ENCODE results near the gene SPI1. TPM values are rescaled to one million over a fixed set of nuclear protein-coding genes. Genes with fewer than 3 reads are reported as not detected.
A peak's percentile ranks its signal among the peaks of the same experiment; 100 is the strongest.

SPI1 gene
- total and polyA plus RNA-seq, 2 donors, result 5.2 to 21.0 TPM

- peaks cover 5% of the 10 kb centered on the region for H3K4me1 ChIP-seq (ENCODE audit: insufficient read depth)
- H3K36me3 ChIP-seq (ENCODE audit: insufficient read depth), result no peaks in the 10 kb centered on the region
- no peak overlapping the region for H3K4me3 ChIP-seq (ENCODE audit: low read depth, low read length)
- no peak for DNase-seq (ENCODE audit: extremely low spot score)
- no peak overlapping the region for H3K27ac ChIP-seq (ENCODE audit: low read depth)
- WGBS, result 79% methylated on average over 12 of the region's 12 CpGs
Measured at GRCh38 chr11:47410370-47411264, 32.3 kb upstream of the SPI1 start.

GRCh38 chr11:47409440-47410369 is 31.4 kb upstream of the SPI1 start:
- peak overlapping the region; percentile 76 for H3K27ac ChIP-seq (ENCODE audit: low read depth)
- WGBS, result 64% methylated on average over 31 of the region's 31 CpGs
- H3K36me3 ChIP-seq (ENCODE audit: insufficient read depth), result no peaks in the 10 kb centered on the region
- DNase-seq (ENCODE audit: extremely low spot score), result no peak
- peaks cover 3% of the 10 kb centered on the region for H3K4me1 ChIP-seq (ENCODE audit: insufficient read depth)
- peak overlapping the region; percentile 69 for H3K4me3 ChIP-seq (ENCODE audit: low read depth, low read length)

- WGBS, result 3% methylated on average over 49 of the region's 50 CpGs
- Histone ChIP-seq H3K4me1 (ENCODE audit: insufficient read depth) (peaks cover 3% of the 10 kb centered on the region), H3K27ac (ENCODE audit: low read depth) (peak overlapping the region; percentile 76), H3K4me3 (ENCODE audit: low read depth, low read length) (peak overlapping the region; percentile 69), H3K36me3 (ENCODE audit: insufficient read depth) (no peaks in the 10 kb centered on the region)
- peak; percentile 26 for DNase-seq (ENCODE audit: extremely low spot score)
Measured at GRCh38 chr11:47408598-47409439, 30.5 kb upstream of the SPI1 start.

GRCh38 chr11:47407746-47408590 is 29.6 kb upstream of the SPI1 start, which contains the start of gene SLC39A13:
TSS of gene SLC39A13 (plus strand) at chr11:47408590. CDS start at chr11:47410095, 1,505 bp downstream.
- no peaks in the 10 kb centered on the region for H3K36me3 ChIP-seq (ENCODE audit: insufficient read depth)
- H3K4me3 ChIP-seq (ENCODE audit: low read depth, low read length), result peak within 1 kb of the TSS; percentile 69
- 3% methylated on average over 70 of the region's 70 CpGs for WGBS
- peak; percentile 87 for DNase-seq (ENCODE audit: extremely low spot score)
- H3K4me1 ChIP-seq (ENCODE audit: insufficient read depth), result peaks cover 3% of the 10 kb centered on the region
- peak within 1 kb of the TSS; percentile 93 for H3K27ac ChIP-seq (ENCODE audit: low read depth)

- DNase-seq (ENCODE audit: extremely low spot score), result no peak
- peak overlapping the region; percentile 69 for H3K4me3 ChIP-seq (ENCODE audit: low read depth, low read length)
- peak overlapping the region; percentile 93 for H3K27ac ChIP-seq (ENCODE audit: low read depth)
- H3K36me3 ChIP-seq (ENCODE audit: insufficient read depth), result no peaks in the 10 kb centered on the region
- WGBS, result 55% methylated on average over 12 of the region's 12 CpGs
- peaks cover 3% of the 10 kb centered on the region for H3K4me1 ChIP-seq (ENCODE audit: insufficient read depth)
Measured at GRCh38 chr11:47406896-47407745, 28.8 kb upstream of the SPI1 start.

GRCh38 chr11:47403571-47403970 is 25.2 kb upstream of the SPI1 start:
- 76% methylated on average over 3 of the region's 3 CpGs for WGBS
- no peak for DNase-seq (ENCODE audit: extremely low spot score)
- H3K36me3 ChIP-seq (ENCODE audit: insufficient read depth), result no peaks in the 10 kb centered on the region
- no peak overlapping the region for H3K4me3 ChIP-seq (ENCODE audit: low read depth, low read length)
- no peak overlapping the region for H3K27ac ChIP-seq (ENCODE audit: low read depth)
- peaks cover 3% of the 10 kb centered on the region for H3K4me1 ChIP-seq (ENCODE audit: insufficient read depth)

GRCh38 chr11:47403135-47403534 is 24.8 kb upstream of the SPI1 start:
- no peaks in the 10 kb centered on the region for H3K36me3 ChIP-seq (ENCODE audit: insufficient read depth)
- no peak overlapping the region for H3K4me3 ChIP-seq (ENCODE audit: low read depth, low read length)
- peaks cover 3% of the 10 kb centered on the region for H3K4me1 ChIP-seq (ENCODE audit: insufficient read depth)
- H3K27ac ChIP-seq (ENCODE audit: low read depth), result no peak overlapping the region
- 78% methylated on average over 4 of the region's 4 CpGs for WGBS
- DNase-seq (ENCODE audit: extremely low spot score), result no peak

GRCh38 chr11:47400768-47401279 is 22.5 kb upstream of the SPI1 start:
- H3K4me3 ChIP-seq (ENCODE audit: low read depth, low read length), result no peak overlapping the region
- no peaks in the 10 kb centered on the region for H3K36me3 ChIP-seq (ENCODE audit: insufficient read depth)
- H3K27ac ChIP-seq (ENCODE audit: low read depth), result no peak overlapping the region
- DNase-seq (ENCODE audit: extremely low spot score), result no peak
- no peaks in the 10 kb centered on the region for H3K4me1 ChIP-seq (ENCODE audit: insufficient read depth)
- 33% methylated on average over 8 of the region's 8 CpGs for WGBS

GRCh38 chr11:47399860-47400767 is 21.8 kb upstream of the SPI1 start:
- peak overlapping the region; percentile 60 for H3K4me3 ChIP-seq (ENCODE audit: low read depth, low read length)
- H3K36me3 ChIP-seq (ENCODE audit: insufficient read depth), result no peaks in the 10 kb centered on the region
- peak; percentile 46 for DNase-seq (ENCODE audit: extremely low spot score)
- no peaks in the 10 kb centered on the region for H3K4me1 ChIP-seq (ENCODE audit: insufficient read depth)
- peak overlapping the region; percentile 48 for H3K27ac ChIP-seq (ENCODE audit: low read depth)
- WGBS, result 5% methylated on average over 47 of the region's 47 CpGs

- Histone ChIP-seq H3K4me1 (ENCODE audit: insufficient read depth) (no peaks in the 10 kb centered on the region), H3K27ac (ENCODE audit: low read depth) (no peak overlapping the region), H3K4me3 (ENCODE audit: low read depth, low read length) (no peak overlapping the region), H3K36me3 (ENCODE audit: insufficient read depth) (no peaks in the 10 kb centered on the region)
- WGBS, result 90% methylated on average over 1 of the region's 1 CpG
- DNase-seq (ENCODE audit: extremely low spot score), result no peak
Measured at GRCh38 chr11:47398551-47398950, 20.2 kb upstream of the SPI1 start.

- Histone ChIP-seq H3K4me1 (ENCODE audit: insufficient read depth) (no peaks in the 10 kb centered on the region), H3K27ac (ENCODE audit: low read depth) (no peak overlapping the region), H3K4me3 (ENCODE audit: low read depth, low read length) (no peak overlapping the region), H3K36me3 (ENCODE audit: insufficient read depth) (no peaks in the 10 kb centered on the region)
- DNase-seq (ENCODE audit: extremely low spot score), result no peak
- WGBS, result 81% methylated on average over 3 of the region's 3 CpGs
Measured at GRCh38 chr11:47398011-47398410, 19.7 kb upstream of the SPI1 start.

All from urinary bladder (tissue), 4 donors.